ENCODE data around the gene POFUT2.

- TF ChIP-seq CTCF (IDR thresholded peaks at IDR 0.05) (no peak), POLR2A (IDR thresholded peaks at IDR 0.05) (no peak)
Observed at GRCh38 chr21:45336870-45337269, 49.2 kb upstream of the POFUT2 start.
